HG03342 (cell line): ENCODE results near the gene FLVCR2.
"Not testable (repeated sequence)": the region's sequence is repeated elsewhere in the genome, so short reads cannot be mapped to it uniquely, and the experiment has no call there.

Experiments used
- ATAC-seq: cut with Tn5 transposase; IDR thresholded peaks from one replicate; pipeline ENCODE4 v1.9.1; 2021; ENCODE audit warnings: mild to moderate bottlenecking, moderate library complexity; ENCODE audit not compliant: unreplicated experiment

The FLVCR2 gene

DNA sequence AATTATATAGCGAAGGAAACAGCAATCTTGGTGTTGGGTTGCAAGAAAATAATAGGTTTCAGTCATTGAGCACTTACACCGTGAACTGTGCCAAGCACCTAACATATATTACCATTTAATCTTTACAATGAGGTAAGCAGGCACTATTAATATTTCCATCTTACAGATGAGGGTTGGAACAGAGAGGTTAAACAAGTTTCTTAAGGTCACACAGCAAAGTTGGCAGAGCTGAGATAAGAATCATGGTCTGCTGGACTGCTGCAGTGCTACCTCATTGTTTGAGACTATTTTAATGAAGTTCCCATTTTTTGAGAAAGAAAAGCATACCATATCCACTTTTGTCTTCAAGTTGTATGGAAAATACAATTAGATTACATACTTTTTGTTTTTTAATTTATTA, 80.5 kb downstream of the FLVCR2 start:
- no peak for ATAC-seq

DNA sequence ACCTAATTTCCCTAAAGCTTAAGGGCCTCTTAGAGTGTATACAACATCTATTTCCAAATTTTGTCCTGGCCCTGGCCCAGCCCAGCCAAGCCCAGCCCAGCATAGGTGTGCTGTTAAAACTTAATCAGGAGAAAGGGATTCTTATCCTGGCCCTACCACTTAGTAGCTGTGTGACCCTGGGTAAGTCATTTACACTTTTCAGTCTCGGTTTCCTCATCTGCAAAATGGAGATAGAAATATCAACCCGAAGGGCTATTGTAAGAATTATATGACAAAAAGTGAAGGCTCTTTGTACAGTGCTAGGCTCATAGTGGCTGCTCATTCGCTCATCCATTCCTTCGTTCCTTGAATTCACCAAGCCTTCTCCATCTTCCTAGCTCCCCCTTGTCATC, 81.8 kb downstream of the FLVCR2 start:
- no peak for ATAC-seq

DNA sequence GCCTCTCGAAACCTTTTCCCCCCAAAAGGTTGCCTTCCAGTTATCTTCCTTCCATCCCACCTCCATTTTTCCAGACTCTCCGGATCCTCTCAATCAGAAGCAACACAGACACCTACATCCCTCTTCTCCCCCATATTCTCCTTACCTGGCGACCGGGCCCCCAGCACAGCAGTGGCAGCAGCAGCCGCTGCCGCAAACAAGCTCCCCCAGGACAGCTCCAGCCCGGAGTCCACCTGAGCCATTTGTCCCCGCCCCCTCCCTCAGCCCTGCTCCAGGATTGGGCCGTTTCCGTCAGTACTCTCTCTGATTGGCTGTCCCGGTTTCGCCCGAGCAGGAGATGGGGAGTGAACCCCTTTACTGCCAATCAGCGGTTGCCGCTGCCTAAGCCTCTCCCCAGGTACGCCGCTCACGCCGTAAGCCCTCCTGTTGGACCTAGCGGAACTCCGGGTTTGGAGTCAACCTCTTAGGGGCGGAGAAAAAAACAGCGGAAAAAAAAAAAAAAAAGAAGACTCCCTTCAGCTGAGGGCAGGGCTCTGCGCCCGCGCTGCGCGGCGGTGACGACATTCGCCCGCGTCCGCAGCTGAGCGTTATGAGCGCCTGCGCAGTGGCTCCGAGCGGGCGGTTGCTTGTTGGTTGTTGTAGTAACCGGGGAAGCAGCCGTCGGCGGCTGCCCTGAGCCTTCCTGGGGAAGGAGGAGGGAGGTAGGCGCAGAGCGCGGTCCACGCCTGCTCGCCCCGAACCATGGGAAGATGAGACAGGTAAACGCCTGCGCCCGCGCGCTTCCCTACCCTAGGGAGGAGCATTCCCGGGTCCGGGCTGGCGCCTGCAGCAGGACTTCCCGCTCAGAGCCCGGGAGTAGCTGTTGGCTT, 82.4 kb downstream of the FLVCR2 start, which contains the start of the genes ERG28 and TTLL5:
ERG28 (minus strand) TSS at position 247 of the 869 bp plus-strand sequence. CDS start 3,374 bp downstream, outside the sequence.
TTLL5 (plus strand) TSS at position 617 of the 869 bp plus-strand sequence. CDS start 1,904 bp downstream, outside the sequence.
- peak; percentile 96 for ATAC-seq

DNA sequence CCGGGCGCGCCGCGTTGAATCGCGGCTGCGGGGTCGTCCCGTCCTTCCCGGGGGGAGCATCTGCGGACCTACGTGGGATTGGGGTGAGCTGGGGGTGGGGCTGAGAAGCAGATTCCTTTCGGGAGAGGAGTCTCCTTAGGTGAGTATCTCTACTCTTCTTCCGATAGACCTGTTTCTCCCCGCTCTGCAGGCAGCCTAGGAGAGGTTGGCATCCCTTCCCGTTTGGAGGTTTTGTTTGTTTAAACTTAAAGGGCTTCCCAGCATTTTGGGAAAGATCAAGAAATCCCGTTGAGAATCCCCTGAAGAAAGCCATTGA, 83.0 kb downstream of the FLVCR2 start:
- no peak for ATAC-seq

DNA sequence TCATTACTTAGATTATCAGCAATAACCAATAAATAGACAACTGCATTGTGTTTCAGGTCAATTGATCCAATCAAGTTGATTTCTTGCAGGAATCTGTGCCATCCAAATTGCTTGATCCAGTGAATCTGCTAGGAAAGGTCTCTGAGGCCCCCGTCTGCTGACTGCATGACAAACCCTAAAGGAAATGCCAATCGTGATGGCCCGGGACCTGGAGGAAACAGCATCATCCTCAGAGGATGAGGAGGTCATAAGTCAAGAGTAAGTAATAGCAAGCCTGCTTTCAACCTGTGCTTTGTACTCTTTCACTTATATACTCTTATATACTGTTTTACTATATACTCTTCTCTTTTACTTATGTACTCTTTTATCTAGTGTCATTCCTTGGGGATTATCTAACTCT, 84.5 kb downstream of the FLVCR2 start:
- no peak for ATAC-seq

DNA sequence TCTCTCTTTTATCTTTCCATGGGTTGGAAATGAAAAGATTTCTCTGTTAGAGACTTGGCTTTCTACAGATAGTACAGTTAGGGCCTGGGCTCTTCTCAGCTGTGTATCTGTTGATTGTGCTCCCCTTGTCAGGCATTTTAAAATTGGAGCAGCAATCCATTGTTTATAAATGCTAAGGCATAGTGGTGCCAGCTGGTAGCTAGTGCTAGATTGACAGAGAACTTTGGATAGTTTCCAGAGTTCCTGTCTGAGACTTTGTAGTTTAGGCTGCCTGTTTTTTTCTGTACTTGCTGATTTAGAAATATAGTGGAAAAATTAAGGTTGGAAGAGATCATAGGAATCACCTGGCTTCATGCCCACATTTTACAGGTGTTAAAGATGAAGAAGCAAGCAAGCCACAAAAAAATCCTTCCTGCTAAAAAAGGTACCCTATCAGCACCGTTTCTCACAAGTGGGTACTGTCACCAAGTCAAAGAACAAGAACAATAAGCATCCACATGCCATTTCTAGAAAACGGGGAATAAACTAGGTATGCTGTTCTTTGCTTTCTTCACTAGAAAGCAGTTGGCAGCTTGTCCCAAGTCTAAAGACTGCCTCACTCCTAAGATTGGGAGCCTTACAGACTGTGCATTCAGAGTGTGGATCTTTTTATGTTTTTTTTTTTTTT, 88.8 kb downstream of the FLVCR2 start:
- ATAC-seq, result no peak

DNA sequence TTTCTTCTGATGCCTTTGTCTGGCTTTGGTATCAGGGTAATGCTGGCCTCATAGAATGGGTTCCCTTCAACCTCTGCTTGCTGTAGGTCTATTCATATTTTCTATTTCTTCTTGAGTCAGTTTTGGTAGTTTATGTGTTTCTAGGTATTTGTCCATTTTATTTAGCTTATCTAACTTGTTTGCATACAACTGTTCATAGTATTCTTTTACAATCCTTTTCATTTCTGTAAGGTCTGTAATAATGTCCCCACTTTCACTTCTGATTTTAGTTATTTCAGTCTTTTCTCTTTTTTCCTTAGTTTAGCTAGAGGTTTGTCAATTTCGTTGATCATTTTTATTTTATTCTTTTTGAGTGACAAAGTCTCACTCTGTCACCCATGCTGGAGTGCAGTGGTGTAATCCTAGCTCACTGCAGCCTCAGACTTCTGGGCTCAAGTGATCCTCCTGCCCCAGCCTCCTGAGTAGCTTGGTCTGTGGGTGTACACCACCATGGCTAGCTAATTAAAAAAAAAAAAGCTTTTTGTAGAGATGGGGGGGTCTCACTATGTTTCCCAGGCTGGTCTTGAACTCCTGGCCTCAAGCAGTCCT, 94.3 kb downstream of the FLVCR2 start:
- no peak for ATAC-seq

DNA sequence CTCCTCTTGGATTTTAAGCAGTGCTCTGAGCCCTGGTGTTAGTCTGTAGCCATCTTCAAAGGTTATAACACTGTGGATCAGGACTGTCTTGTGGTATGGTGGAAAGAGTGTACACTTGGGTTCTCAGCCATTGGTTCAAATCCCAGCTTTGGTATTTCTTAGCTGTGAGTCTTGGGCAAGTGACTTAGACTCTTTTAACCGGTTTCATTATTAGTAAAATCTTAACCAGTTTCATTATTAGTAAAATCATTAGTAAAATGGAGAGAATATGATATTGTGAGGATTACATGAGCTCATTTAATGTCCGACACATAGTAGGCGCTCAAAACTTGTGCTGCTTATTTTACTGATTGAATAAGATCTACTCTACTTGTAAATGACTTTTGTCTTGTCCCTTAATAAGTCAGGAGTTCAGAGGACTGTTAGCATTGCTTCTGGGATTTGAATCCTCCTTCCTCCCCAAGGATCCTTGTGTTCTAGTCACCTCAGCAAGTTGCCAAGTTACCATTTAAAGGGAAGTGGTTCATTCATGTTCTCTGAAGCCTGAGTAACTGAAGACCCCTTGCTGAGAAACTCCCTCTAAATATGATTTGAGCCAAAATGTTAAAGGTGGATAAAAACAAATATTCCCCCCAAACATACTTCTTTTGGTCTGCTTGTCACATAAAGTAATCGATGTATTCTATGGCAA, 95.1 kb downstream of the FLVCR2 start:
- no peak for ATAC-seq

DNA sequence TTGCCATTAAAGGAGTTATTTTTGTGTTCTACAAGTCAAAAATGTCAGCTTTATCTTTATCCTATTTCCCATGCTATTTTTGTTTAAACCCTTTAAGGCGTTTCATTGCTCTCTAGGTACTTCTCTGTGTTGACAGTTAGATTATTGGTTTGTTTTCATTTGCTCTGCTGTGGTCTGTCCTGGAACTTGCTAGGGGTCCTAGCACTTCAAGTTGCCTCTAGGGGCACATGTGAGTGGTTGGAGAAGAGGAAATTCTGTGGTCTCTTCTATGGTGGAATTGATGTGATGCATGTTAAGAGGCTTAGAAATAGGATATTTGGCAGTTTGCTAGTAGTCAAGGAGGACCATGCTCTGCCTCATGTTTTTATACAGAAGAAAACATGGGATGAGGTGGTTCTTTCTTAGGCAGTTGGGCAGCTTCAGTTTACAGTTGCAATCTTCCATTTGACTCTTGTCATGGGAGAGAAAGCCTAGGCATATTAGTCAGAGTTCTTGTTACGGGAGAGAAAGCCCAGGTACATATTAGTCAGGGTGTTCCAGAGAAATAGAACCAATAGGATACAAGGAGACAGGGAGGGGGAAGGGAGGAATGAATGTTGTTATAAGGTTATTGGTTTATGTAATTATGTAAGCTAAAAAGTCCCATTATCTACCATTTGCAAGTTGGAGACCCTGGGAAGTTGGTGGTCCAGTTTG, 97.0 kb downstream of the FLVCR2 start:
- no peak for ATAC-seq

DNA sequence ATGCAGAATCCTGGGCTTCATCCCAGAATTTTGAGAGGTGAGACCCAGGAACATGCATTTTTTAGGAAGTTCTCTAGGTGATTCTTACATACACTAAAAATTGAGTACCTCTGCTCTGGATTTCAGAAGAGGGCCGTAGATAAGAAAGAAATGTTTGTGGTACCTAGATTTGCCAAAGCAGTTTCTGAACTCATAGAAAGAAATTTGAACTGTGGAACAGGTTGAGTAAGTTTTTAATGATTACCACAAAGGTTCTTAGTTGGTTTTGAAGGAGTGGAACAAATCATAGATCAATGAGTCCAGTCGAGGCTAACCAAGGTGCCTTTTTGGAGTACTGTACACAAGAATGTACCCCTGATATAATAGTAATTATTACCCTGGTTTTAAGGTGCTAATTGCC, 107.5 kb downstream of the FLVCR2 start:
- no peak for ATAC-seq

DNA sequence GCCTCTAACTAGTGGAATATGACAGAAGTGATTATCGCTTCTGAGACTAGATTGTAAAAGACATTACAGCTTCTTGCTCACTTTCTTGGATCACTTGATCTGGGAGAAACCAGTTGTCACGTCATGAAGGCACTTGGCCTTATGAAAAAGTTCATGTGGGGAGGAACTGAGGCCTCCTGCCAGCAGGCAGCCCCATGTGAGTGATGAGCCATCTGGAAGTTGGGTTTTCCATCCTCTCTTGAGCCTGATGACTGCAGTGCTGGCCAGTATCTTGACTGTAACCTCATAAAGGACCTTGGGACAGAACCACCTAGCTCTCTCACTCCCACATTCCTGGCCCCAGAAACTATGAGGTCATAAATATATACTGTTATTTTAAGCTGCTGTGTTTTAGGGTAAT, 110.6 kb downstream of the FLVCR2 start:
- no peak for ATAC-seq

DNA sequence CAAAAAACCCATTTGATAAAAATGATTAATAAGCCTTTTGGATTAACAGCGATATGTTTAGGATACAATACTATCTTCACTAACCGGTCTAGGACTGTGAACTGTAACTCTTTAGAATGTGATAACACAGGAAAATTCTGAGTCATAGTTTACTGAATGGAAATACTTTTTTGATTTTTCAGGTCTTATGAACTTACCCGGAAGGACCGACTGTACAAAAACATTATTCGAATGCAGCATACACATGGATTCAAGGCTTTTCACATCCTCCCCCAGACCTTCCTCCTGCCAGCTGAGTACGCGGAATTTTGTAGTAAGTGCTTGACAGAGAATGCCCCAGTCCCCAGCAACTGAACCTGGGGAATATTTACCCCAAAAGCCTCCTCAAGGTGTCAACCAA, 111.6 kb downstream of the FLVCR2 start:
- ATAC-seq, result no peak

DNA sequence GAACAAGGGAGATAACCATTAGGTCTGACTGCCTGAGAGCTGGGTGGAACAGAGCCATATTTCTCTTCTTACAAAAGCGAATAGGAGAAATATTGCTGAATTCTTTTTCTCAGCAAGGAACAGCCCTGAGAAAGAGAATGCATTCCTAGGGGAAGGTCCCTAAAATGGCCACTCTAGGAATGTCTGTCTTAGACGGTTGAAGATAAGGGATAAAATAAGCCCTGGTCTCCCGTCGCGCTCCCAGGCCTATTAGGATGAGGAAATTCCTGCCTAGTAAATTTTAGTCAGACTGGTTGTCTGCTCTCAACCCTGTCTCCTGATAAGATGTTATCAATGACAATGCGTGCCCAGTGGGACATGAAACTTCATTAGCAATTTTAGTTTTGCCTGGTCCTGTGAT, 116.6 kb downstream of the FLVCR2 start:
- ATAC-seq, result not testable (repeated sequence)

DNA sequence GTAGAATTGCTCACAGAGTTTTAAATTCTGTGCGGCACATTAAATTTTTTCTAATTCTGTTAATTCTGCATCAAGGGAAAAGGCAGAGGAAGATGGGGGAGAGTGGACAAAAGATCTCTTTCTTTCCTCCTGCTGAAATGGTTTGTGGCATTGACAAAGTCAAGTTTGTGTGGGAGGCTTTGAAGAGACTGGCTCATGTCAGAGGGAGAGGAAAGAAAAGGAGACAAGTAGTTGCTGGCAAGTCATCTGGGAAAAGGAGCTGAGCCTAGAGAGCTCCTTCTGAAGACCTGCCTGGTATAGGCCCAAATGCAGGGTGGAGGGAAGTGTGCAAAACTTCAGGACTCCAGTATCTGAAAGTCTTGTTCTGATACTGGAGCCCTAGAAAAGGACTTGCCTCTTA, 119.0 kb downstream of the FLVCR2 start:
- no peak for ATAC-seq
